Measurements from ENCODE around the gene ADAM19. TPM values are rescaled to one million over a fixed set of nuclear protein-coding genes. Genes with fewer than 3 reads are reported as not detected.
"Not testable (repeated sequence)": the region's sequence is repeated elsewhere in the genome, so short reads cannot be mapped to it uniquely, and the experiment has no call there.

Gene ADAM19
- total RNA-seq, 1 donor from 2014 or later, result 314 TPM

DNA sequence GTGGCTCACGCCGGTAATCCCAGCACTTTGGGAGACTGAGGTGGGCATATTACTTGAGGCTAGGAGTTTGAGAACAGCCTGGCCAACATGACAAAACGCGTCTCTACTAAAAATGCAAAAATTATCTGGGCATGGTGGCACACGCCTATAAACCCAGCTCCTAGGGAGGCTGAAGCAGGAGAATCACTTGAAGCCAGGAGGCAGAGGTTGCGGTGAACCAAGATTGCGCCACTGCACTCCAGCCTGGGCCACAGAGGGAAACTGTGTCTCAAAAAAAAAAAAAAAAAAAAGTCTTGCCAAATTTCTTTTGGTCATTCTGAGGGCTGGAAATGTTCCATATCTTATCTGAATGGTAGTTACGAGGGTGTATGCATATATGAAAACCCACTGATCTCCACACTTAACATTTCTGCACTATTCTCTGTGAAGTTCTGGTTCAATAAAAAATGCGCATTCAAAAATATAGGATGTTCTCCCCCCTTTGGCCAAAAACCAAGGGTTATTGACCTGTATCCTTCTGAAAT is 129.1 kb downstream of the ADAM19 start:
- intact Hi-C loops (cut with micrococcal nuclease), result no loop called here

DNA sequence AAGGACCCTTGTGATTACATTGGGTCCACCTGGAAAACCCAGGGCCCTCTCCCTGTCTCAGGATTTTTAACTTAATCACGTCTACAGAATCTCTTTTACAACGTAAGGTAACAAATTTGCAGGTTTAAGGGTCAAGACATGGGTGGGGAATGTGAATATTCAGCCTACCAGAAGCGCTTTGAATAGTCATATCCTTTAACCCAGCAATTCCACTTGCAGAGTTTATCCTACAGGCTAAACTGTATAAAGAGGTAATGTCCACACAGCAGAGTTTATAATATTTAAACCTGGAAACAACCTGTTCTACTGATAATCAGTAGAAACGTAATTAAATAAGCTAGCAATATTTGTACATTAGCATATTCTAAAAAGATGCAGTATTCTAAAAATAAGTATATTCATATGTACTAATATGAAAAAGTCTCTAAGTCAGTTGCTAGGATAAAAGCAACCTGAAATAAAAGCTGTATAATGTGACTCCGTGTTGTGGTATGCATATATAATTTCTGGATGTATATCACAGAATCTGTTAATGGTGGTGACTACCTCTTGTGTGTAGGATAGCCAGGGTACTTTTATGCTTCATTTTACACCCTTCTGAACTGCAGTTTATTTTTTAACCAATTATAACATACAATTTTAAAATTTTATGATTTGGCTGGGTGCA is 129.7 kb downstream of the ADAM19 start:
- intact Hi-C loops (cut with micrococcal nuclease), result no loop called here

DNA sequence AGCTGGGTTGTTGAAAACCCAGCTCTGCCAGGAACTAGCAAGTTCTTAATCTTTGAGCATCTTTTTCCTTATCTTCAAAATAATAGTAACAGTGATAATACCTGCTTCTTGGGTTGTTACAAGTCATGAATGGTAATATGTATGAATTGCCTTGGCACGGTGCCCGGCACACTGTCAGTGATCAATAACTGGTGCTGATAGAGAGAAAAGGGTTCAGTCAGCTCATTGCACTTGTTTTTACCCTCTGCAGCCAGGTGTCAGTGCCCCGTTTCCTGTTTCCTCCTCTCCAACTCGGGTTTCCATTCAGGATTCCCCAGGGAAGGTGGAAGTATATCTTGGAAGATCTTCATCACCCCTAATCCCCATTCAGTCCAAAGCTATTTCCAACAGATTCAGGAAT is 131.4 kb downstream of the ADAM19 start:
- intact Hi-C loops (cut with micrococcal nuclease), result no loop called here

DNA sequence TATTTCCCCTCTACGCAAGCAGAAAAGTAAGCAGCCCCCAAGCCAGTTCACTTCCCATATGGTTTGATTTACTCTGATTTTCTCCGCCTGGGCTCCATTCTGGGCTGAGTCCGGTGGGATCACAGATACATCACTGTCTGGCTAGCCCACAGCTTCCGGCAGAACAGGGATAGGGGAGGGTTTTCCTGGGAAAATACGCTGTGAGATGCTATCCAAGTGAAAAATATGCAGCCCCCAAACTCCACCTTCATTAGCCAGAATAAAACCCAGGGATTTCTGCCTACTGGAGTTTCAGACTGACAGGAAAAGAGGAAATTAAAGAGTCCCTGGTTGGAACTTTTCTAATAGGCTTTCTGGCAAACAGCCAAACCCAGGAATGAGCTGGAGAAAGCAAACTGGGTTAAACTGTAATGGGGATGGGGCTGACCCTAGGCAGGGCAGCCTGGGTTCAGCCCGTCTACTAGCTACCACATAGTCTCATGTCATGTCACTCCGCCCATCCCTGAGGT is 132.5 kb downstream of the ADAM19 start:
- intact Hi-C loops (cut with micrococcal nuclease), result no loop called here

DNA sequence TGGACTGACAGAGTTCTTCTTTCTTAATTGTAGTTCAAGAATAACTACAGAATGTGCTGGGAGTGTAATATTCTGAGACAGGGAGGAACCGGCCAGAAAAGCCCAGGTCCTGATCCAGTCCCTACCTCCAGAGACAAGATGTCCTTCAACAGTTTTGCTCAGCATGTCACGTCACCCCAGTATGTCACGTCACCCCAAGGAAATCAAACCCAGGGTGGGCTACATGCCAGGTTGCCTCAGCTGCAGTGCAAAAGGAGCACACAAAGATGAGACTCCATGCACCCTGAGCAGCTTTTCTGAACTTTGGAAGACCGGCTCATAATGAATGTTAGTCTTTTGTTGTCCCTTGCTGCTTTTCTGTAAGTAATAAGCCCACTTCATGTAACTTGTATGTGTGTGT is 141.5 kb downstream of the ADAM19 start:
- intact Hi-C loops (cut with micrococcal nuclease), result no loop called here

DNA sequence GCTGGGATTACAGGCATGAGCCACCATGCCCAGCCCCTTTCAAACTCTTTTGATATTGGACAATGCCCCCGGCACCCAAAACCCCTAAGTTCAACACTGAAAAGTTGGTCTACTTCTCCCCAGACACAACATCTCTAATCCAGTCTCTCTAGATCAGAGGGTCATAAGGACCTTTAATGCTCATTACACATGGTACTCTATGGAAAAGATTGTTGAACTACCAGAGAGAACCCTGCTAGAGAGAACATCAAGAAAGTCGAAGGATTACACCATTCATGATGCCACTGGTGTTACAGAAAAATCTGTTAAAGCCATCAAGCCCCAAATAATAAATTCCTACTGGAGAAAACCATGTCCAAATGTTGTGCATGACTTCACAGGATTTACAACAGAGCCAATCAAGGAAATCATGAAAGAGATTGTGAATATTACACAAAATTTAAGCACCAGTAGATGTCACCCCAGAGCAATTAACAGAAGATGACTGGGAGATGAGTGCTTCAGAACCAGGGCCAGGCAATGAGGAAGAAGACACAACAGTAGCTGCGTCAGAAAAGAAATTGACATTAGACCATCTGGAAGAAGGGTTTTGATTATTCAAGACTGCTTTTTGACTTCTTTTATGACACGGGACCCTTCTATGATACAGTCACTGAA is 143.9 kb downstream of the ADAM19 start:
- intact Hi-C loops (cut with micrococcal nuclease), result loop anchor here (1.0 kb wide), 5 partner anchors 40 to 312 kb away; partner anchors contain the start of gene LSM11

DNA sequence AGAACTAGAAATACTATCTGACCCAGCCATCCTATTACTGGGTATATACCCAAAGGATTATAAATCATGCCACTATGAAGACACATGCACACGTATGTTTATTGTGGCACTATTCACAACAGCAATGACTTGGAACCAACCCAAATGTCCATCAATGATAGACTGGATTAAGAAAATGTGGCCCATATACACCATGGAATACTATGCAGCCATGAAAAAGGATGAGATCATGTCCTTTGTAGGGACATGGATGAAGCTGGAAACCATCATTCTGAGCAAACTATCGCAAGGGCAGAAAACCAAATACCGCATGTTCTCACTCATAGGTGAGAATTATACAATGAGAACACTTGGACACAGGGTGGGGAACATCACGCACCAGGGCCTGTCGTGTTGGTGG is 145.7 kb downstream of the ADAM19 start:
- intact Hi-C loops (cut with micrococcal nuclease), result not testable (repeated sequence)

Other genes with a start within 250 kb of the ADAM19 start
- 0.48 and 0.82 TPM in 2 replicates for gene NIPAL4, start 115.6 kb downstream of the ADAM19 start, total RNA-seq
- gene SOX30, start 76.7 kb upstream of the ADAM19 start, total RNA-seq, result 0.11 and 0.16 TPM in 2 replicates
- not detected in 2 replicates for gene C5orf52, start 95.8 kb upstream of the ADAM19 start, total RNA-seq
- gene THG1L, start 155.6 kb upstream of the ADAM19 start, total RNA-seq, result 17.0 and 20.3 TPM in 2 replicates
- 6.1 and 7.0 TPM in 2 replicates for gene LSM11, start 167.9 kb upstream of the ADAM19 start, total RNA-seq

Data from T-helper 2 cell treated with Interferon-gamma antibody and Interleukin-4, amounts not matched to agents 100 ng/mL and 5 ng/mL, for 36 hours (primary cell).